Activated CD4-positive, alpha-beta T cell treated with anti-CD3 and anti-CD28 coated beads, Interleukin-10, Interleukin-2, amounts not matched to agents 100 ng/mL and 50 ng/mL, durations not matched to agents 16 hours and 8 hours (primary cell): ENCODE results near the gene PATE1.
"Not testable (repeated sequence)": the region's sequence is repeated elsewhere in the genome, so short reads cannot be mapped to it uniquely, and the experiment has no call there.

ENCODE experiments used
- DNase-seq: peaks from one replicate; pipeline ENCODE4 v3.0.0-alpha.2; 2020

PATE1 gene, protein sequence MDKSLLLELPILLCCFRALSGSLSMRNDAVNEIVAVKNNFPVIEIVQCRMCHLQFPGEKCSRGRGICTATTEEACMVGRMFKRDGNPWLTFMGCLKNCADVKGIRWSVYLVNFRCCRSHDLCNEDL

DNA sequence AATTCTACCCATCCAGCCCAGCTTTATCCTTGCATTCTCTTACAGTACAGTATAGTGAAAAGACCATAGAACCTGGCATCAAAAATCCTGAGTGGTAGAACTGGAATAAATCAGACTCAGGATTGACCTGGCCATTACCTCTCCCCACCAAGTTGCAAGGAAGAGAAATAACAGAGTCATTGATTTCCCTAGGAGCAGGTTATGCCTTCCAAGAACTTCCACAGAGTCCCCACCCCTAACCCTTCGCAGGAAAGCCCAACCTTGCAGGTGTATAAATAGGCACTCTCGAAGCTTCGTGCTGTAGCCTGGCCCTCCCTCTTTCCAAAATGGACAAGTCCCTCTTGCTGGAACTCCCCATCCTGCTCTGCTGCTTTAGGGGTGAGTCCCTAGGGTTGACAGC is at the start of gene PATE1:
Gene PATE1 (plus strand): TSS at position 301 of the 400 bp plus-strand sequence. CDS start 26 bp downstream, at position 327.
- DNase-seq, result no peak

DNA sequence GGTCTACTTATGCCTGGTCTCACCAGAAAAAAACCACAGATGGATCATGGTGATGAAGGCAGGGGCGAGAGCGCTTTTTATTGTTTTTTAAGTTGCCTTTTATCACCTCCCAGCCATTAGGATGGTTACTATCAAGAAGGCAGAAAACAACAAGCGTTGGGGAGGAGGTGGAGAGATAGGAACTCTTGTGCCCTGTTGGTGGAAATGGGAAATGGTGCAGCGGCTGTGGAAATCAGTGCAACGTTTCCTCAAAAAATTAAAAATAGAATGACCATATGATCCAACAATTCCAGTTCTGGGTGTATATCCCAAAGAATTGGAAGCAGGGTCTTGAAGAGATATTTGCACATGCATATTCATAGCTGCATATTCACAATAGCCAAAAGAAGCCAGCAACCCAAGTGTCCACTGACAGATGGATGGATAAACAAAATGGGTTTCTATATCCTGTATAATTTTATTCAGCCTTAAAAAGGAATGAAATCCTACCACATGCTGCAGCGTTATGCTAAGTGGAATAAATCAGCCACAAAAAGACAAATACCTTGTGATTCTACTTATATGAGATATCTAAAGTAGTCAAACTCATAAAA is 45.0 kb upstream of the PATE1 start:
- no peak for DNase-seq

DNA sequence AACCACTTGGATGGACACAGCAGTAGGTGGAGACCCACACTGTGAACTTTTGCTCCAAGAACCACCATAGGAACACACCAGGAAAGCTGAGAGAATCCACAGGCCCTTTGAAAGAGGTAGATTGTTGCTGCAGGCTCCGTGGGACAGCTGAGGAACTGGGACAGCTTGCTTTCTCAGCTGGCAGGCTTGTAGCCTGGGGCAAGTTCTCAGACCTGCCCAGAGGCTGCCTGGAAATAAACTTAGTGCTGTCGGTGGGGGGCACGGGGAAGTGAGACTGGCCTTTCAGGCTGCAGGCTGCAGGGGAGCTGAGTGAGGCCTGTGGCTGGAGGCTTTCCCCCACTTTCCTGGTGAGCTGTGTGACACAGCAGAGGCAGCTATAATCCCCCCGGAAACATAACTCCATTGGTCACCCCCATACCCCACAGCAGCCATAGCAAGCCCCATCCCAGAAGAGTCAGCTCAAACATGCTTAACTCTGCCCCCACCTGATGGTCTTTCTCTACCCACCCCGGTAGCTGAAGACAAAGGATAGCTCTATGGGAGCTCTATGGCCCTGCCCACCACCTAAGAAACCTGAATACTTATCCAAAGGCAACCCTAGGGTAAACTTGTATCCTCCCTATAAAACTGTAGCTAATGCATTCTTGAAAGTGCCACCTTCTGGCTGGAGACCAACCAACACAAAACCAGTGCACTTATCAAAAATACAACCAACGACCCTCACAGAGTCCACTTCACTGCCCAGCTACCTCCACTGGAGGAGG is 44.0 kb upstream of the PATE1 start:
- no peak for DNase-seq

DNA sequence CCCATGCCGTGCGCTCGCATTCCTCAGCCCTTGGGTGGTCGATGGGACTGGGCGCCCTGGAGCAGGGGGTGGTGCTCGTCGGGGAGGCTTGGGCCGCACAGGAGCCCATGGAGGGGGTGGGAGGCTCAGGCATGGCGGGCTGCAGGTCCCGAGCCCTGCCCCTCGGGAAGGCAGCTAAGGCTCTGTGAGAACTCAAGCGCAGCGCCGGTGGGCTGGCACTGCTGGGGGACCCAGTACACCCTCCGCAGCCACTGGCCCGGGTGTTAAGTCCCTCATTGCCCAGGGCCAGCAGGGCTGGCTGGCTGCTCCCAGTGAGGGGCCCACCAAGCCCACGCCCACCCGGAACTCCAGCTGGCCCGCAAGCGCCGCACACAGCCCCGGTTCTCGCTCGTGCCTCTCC is 41.4 kb upstream of the PATE1 start:
- DNase-seq, result not testable (repeated sequence)

DNA sequence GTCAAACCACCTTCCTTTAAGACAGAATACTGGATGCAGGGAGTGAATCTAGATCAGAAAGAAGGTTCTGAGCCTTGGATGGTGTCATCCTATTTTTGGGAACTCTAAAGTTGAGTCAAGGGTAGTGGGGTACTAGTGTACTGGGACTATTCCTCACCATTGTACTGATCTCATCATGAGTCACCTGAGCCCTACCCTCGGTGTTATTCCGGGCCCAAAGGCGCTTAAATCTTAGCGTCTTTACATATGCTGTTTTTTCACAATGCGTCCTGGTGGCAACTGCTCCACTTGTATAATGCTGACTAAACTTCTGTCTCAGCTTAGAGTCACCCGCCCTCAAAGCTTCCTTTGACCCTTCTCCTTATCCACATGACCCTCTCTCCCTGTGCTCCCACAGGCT is 25.3 kb upstream of the PATE1 start:
- no peak for DNase-seq

DNA sequence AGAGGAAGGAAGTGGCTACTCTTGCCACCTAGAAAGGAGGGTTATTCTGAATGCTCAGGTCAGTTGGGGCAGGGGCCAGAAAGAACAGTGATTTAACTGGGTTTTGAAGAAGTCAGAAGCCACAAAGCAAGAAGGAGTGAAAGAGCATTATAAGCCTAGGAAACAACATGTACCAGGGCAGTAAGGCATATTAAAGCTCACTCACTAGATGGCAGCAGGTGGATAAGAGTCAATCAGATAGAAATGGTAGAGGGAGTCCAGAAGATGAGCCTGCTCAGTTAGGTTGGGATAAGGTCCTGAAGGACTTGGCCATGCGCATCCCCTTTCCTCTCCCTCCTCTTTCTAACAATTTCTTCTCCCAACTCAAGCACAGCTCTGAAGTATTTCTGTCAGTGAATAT is 22.0 kb upstream of the PATE1 start:
- DNase-seq, result no peak

DNA sequence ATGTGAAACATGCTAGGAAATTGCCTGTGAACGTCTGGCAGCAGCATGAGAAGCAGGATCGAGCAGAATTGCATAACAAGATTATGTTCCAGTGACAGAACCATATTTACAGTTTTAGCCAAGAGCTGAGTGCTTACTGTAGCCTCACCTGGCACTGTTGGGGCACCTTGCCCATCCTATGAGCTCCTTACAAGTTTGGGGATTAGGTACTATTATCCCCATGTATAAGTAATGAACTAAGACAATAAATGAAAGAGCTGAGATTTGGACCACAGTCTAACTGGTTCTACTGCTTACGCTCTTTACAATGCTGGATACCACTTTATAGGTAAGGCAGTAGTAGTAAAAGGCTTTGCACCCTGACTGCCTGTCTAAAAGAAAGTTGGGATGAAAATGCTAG is 17.1 kb upstream of the PATE1 start:
- no peak for DNase-seq

DNA sequence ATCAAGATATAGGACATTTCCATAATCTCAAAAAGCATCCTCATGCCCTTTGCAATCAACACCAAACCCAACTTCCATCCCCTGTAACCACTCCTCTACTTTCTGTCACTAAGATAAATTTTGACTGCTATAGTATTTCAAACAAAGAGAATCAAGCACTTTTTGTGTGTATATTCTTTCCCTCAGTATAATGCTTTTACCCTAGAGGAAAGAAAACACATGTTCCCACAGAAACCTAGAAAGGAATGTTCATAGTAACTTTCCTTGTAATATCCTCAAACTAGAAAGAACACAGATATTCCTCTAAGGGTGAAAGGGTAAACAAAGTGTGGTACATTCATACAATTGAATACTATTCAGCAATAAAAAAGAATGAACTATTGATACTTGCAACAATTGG is 5.5 kb upstream of the PATE1 start:
- DNase-seq, result no peak

DNA sequence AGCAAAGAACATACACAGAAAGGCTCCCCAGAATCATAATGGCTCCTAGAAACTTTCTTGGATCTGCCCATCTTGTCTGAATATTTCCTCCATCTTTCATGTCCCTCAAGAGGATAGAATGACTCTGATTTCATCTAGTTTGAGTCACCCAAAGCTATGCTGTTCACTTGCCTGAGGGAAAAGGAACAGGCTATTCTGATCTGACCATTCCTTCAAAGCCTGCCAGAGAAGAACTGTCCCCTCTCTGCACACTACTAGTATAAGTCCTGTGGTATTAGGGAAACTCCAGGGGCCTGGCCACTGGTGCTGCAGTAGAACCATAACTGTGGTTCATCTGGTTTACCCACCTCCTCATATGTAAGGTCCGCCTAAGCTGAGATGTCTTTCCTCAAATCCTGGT is 2.4 kb upstream of the PATE1 start:
- DNase-seq, result no peak

DNA sequence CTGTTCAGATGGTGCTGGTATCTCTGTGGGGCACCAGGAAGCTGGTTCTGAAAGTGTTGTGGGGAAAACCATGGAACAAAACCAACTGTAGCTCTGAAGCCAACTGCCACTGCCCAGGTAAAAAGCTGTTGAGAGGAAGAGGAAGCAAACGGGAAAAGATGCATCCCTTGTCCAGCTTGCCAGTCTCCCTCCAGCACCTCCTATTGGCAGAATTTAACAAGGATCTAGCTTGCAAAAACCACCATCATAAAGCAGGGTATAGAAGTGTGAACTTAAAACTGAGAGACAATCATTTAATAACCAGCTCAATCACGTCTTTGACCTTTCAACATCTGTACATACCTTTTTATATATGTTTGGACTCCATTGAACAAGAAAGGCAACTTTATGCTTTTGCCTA is 4.5 kb downstream of the PATE1 start:
- no peak for DNase-seq

DNA sequence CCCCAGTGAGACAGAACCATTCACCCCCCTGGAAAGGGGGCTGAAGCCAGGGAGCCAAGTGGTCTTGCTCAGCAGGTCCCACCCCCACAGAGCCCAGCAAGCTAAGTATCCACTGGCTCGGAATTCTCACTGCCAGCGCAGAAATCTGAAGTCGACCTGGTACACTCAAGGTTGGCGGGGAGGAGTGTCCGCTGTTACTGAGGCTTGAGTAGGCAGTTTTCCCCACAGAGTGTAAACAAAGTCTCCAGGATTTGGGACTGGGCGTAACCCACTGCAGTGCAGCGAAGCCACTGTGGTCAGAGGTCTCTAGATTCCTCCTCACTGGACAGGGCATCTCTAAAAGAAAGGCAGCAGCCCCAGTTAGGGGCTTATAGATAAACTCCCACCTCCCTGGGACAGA is 10.0 kb downstream of the PATE1 start:
- no peak for DNase-seq

DNA sequence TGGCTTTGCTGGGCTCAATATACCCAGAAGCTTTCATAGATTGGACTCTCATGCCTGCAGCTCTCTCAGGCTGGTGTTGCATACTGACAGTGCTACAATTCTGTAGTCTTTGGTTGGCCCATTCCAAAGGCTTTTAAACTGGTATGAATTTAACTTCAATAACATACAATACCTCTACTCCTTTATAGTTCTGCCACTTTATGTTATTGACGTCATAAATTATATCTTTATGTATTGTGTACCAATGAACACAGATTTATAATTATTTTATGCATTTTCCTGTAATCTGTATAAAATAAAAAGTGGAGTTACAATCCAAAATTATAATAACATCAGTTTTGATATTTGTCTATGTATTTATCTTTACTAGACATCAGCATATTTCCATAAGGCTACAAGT is 16.4 kb downstream of the PATE1 start:
- DNase-seq, result no peak

DNA sequence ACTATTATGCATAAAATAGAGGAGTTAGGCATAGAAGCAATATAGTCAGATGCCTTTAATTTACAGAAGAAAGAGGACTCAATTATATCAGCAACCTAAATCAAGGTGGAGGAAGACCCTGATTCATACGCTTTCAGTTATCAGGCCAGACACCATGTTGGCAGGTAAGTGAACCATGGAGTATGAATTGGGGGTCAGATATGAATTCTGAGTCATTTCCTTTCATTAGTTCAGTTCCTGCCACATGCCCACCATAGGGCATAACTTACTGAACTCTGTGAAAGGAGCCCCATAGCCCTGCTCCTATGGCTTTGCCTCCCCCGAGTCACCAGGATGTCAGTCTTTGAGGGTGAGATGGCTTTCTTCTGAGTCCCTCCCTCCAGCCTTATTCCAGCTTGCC is 17.4 kb downstream of the PATE1 start:
- no peak for DNase-seq

DNA sequence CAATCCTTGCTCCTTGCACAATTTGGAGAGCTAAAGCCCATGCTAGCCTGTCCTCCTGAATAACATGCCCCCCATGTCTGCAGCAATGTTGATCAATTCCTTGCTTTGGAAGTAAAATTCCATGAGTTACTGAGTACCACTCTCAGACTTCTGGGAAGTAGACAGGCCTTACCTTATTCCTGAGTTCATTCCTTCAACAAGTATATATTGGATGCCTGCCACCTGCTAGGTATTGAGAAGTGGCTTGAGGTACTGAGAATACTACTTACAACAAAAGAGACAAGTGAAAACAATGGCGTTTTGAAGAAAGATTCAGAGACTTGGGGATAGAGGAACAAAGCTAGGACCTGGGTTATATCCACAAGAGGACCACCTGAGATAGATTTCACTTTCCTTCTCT is 20.2 kb downstream of the PATE1 start:
- no peak for DNase-seq

DNA sequence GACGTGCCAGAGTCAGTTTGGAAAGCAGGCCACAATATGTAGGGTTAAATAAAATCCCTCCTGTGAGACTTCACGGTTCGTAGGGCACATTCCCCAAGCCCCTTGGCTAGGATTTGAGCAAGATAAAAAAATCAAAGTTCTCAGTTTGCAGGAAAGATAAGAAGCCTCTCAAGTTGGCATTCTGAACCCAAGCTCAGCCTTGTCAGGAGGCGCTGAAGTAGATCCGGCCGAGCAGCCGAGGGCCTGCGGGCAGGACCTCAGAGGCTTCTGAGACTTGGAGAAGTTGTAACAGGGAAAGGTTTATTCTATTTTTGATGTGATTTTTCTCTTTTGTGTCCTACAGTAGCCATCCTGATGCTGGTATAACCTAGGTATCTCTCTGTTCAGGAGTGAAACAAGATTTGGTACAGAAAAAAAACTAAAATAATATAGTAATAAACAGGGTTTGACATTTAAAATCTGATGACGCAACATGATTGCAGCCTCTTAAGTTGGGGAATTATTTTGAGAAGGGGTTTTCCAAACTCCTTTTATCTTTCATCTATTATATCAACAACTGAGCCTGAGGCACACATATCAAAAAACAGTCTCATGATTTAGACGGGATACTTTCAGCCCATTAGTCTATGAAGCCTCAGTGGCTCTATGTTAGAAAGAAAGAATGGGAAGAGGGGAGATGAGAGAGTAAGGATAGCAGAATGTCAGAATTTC is 22.4 kb downstream of the PATE1 start:
- no peak for DNase-seq

DNA sequence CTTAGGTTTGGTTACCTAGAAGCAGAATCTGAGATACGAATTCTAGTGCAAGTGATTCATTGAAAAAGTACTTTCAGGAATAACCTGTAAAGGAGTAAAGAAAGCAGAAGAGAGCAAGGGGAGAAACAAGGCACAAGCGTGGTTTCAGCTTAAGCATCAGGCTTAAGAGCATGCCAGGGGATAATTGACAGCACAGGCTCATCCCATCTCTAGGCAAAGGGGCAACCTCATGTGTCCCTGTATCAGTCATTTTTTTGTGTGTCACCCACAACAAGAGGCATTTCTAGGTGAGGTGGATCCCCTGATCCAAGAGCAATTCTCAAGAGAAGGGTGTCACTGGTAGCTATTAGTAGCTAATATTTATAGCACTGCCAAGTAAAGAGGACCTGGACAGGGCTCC is 24.5 kb downstream of the PATE1 start:
- no peak for DNase-seq

DNA sequence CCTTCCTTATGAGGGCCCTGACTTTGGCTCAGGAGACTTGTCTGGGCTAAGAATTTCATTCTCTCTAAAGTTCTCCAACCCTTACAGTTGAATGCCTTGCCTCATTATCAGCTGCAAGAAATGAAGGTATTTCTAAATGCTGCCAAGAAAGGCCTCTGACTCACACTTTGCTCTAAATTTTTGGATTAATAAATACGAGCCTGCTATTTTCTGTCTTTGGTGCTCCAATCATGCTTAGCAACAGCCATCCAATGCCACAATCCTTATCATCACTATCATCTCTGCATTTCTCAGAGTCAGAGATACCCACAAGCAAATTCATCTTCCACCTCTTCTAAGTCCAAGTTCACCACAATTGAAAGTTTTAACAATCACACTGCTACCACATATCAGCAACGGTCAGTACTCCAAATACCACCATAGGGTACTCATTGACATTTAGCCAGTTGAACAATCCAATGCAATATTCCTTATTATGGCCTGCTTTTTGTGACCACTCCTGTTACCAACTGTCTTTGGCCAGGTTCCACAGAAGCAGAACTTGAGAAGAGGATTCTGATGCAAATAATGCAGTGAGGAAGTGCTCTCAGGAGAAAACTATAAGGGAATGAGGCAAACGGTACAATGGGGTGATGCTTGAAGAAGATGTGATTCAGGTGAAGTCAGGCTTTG is 26.9 kb downstream of the PATE1 start:
- no peak for DNase-seq

DNA sequence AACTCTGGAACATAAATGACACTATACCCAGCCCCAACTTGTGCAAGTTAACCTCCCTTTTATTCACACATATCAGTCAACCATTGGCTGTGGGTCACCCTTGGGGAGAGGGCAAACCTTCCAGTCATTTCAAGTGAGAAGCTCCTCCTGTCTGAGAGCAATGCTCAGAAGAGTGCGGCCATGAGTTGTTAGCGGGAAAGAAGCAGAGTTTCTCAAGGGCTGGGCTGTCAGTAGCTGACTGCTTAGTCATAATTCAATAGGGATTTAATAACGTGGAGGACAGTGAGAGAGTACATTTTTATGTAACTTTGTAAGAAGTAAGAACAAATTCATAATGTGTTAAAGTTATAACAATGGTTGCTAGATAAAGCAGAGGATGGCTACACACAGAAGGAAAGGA is 27.4 kb downstream of the PATE1 start:
- no peak for DNase-seq

DNA sequence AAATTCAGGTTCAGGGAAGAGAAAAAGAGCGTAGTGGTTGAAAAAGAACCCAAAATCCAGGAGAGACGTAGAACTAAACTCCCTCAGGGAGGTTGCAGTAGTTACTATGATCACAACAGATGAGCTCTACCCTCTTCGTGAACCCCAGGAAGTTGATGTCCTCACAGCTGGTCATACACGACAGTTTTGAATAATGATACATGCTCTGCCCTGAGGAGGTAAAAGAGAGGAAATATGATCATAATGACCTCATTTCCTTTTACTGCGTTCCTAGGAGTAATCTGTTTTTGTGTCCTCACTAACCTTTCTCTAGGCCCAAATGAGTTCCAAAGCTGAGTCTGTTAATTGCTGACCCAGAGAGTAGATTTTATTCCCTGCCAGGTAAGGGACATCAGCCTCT is 31.2 kb downstream of the PATE1 start:
- DNase-seq, result no peak

DNA sequence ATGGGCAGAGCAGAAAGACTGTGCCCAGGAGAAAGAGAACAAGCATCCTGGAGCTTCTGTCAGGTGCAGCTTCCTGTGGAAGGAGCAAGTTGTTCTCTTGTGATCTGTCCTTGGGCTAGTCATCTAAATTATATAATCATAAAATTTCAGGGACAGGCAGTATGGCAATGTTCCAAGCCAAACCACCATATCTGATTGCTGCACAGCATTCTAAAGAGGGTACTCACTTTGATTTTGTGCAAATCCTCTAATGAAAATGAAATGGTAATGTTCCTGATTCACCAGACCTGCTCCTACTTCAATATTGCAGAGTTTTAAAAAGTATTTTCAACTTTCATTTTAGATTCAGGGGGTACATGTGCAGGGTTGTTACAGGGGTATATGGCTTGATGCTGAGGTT is 32.6 kb downstream of the PATE1 start, which contains the start of gene PATE2:
Gene PATE2 (minus strand): TSS at position 101 of the 400 bp plus-strand sequence. CDS start 55 bp downstream, at position 46.
- no peak for DNase-seq

DNA sequence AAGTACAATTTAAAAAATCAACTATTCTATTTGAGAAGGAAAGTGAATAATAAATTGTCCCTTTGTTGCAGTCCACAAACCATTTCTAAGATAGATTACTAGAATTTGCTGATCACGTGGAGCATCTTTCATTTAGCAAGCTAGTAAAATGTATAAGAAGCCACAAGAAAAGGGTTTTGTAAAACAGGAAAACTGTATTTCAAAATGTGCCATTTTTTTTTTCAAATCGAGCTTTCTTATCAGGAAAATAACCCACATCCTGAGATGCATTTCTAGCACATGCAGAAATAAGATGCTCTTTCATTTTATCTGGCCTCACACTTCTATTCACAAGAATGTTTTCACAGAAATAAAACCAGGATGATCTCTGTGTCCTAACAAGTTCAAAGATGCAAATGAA is 38.6 kb downstream of the PATE1 start:
- no peak for DNase-seq

DNA sequence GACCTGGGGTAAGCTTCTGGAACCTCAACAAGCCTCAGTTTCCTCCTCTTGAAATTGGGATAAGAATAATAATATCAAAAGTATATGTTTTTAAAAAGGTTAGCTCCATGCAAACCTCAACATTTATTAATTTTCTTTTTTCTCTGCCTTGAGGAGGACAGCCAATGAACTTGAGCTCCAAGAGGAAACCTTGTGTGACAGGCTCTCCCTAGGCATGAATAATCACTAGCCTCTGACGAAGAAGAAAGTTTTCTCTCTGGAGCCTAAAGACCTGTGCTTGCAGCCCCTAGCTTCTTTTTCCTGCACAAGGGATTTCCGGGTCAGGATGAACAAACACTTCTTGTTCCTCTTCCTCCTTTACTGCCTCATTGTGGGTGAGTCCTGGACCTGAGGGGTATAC is 41.7 kb downstream of the PATE1 start, which contains the start of gene PATE3:
Gene PATE3 (plus strand): TSS at position 301 of the 400 bp plus-strand sequence. CDS start 25 bp downstream, at position 326.
- DNase-seq, result no peak

DNA sequence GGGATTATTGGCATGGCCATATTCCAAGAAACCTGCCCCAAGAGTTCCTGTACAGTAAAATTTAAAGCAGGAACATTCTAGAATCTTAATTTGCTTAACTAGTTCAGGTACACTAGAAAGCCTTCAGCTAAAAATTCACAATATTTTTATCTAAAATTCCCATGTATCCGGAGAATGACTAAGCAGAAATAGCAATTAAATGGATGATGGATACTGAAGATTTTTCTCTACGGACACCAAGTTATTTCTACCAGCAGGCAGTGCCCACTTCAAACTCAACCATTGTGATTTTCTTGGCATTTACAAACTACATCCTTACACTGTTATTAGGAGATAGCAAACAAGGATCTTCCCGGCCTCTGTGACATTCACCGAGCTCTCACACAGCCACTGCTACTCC is 44.7 kb downstream of the PATE1 start:
- DNase-seq, result no peak
